ENCODE measurements around the gene RAB29.

- TF ChIP-seq CSRNP3 (CRISPR knock-in tag; IDR thresholded peaks at IDR 0.05) (no peak), PATZ1 (CRISPR knock-in tag; IDR thresholded peaks at IDR 0.05; ENCODE audit: borderline replicate concordance) (no peak)
These were observed 28.4 kb downstream of the RAB29 start for GRCh38 chr1:205746757-205747412.
